Osteocyte (in vitro differentiated cells): ENCODE measurements around the gene TMEM132C. TPM values are rescaled to one million over a fixed set of nuclear protein-coding genes. Genes with fewer than 3 reads are reported as not detected.

Experiments used
- DNase-seq: peaks from one replicate; pipeline ENCODE4 v3.0.0; 2021; ENCODE audit warnings: mixed read lengths; ENCODE audit not compliant: unreplicated experiment; ENCODE audit errors: extremely low spot score
- H3K27ac Mint-ChIP-seq: one replicate; pipeline ENCODE4 v1.8.0; 2021; ENCODE audit warnings: mild to moderate bottlenecking, mixed read lengths; ENCODE audit not compliant: unreplicated experiment
- H3K27me3 Mint-ChIP-seq: one replicate; pipeline ENCODE4 v1.8.0; 2021; ENCODE audit warnings: mixed read lengths; ENCODE audit not compliant: unreplicated experiment
- H3K36me3 Mint-ChIP-seq: one replicate; pipeline ENCODE4 v1.8.0; 2021; ENCODE audit warnings: mixed read lengths; ENCODE audit not compliant: unreplicated experiment
- H3K4me1 Mint-ChIP-seq: one replicate; pipeline ENCODE4 v1.8.0; 2021; ENCODE audit warnings: mixed read lengths; ENCODE audit not compliant: unreplicated experiment
- H3K4me3 Mint-ChIP-seq: one replicate; pipeline ENCODE4 v1.8.0; 2021; ENCODE audit warnings: mild to moderate bottlenecking, moderate library complexity, mixed read lengths; ENCODE audit not compliant: unreplicated experiment
- H3K9me3 Mint-ChIP-seq: one replicate; pipeline ENCODE4 v1.8.0; 2021; ENCODE audit warnings: mixed read lengths; ENCODE audit not compliant: unreplicated experiment
- CTCF ChIP-seq: fragments of 200-600 bp; sonication (generic); IDR thresholded peaks from 2 replicates; pipeline ENCODE4 v1.5.0; 2021; ENCODE audit warnings: antibody characterized with exemption, mild to moderate bottlenecking, moderate library complexity
- total RNA-seq: library from RNA; stranded (reverse); gene quantifications from 2 replicates; pipeline ENCODE4 v1.2.1, GENCODE V29; 2021

Gene TMEM132C
- total RNA-seq, 1 donor from 2014 or later: not detected

- Mint-ChIP-seq H3K27ac (no peak overlapping the region), H3K27me3 (no peaks in the 10 kb centered on the region), H3K9me3 (peaks cover 52% of the 10 kb centered on the region), H3K36me3 (no peaks in the 10 kb centered on the region), H3K4me1 (no peaks in the 10 kb centered on the region), H3K4me3 (no peak overlapping the region)
- no peak for TF ChIP-seq CTCF
- no peak for DNase-seq
Observed at GRCh38 chr12:128611736-128612135, 344.8 kb downstream of the TMEM132C start.

DNA sequence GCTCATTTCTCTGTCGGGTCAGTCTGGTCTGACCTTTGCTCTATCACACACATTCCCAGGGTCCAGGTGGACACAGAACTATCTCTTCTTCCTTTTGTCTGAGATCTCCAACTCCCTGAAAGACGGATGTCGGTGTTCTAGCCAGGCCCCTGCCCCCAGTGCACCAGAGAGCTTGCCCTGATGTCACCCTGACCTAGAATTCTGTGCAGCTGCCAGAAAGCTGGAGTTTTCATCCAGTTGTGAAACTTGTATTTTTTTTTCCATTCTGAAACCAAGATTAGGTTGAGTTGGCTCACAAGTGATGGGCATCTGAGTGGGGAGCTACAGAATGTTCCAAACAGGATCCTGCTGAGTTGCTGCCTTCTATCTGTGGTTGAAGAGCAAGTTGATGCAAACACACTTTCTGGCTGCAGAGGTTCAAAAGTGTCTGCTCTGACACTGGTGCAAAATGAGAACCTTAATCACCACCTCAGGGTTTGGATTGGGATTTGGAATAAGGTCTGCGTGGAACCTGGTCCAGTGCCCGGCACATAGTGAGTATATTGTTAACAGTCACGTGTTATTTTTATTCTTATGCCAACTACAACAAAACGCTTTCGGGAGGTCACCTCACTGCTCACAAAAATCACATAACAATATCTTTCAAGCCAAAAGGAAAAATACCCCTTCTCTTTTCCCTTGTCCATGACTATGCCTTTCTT is 345.3 kb downstream of the TMEM132C start:
- Mint-ChIP-seq H3K9me3 (peaks cover 49% of the 10 kb centered on the region), H3K4me3 (no peak overlapping the region), H3K27ac (no peak overlapping the region), H3K4me1 (no peaks in the 10 kb centered on the region), H3K27me3 (no peaks in the 10 kb centered on the region), H3K36me3 (no peaks in the 10 kb centered on the region)
- DNase-seq: no peak
- no peak for TF ChIP-seq CTCF

- Mint-ChIP-seq H3K9me3 (peaks cover 46% of the 10 kb centered on the region), H3K36me3 (no peaks in the 10 kb centered on the region), H3K4me3 (no peak overlapping the region), H3K4me1 (no peaks in the 10 kb centered on the region), H3K27me3 (no peaks in the 10 kb centered on the region), H3K27ac (no peak overlapping the region)
- no peak for TF ChIP-seq CTCF
- no peak for DNase-seq
Observed at GRCh38 chr12:128613837-128614590, 347.0 kb downstream of the TMEM132C start.

DNA sequence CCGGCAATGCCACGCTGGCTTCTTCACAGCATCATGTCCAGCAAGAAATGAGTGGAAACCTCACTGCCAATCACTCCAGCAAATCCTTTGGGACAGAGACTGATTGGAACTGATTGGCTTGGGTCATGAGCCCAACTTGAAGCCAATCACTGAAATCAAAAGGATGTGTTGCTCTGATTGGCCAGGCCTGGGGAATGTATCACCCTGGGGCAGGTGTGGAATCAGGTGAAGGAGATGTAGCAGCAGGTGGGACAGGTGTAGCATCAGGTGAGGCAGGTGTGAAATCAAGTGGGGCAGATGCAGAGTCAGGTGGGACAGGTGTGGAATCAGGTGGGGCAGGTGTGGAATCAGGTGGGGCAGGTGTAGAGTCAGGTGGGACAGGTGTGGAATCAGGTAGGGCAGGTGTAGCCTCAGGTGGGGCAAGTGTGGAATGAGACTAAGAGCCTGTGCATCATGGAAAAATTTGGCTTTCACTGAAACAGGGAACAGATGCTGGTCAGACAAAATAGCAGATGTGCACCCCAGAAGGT is 350.4 kb downstream of the TMEM132C start:
- Mint-ChIP-seq H3K4me1 (no peaks in the 10 kb centered on the region), H3K27ac (no peak overlapping the region), H3K4me3 (no peak overlapping the region), H3K9me3 (peaks cover 48% of the 10 kb centered on the region), H3K36me3 (no peaks in the 10 kb centered on the region), H3K27me3 (no peaks in the 10 kb centered on the region)
- DNase-seq: no peak
- no peak for TF ChIP-seq CTCF

- H3K36me3 Mint-ChIP-seq: no peaks in the 10 kb centered on the region
- H3K9me3 Mint-ChIP-seq: peaks cover 51% of the 10 kb centered on the region
- H3K27ac Mint-ChIP-seq: no peak overlapping the region
- no peak overlapping the region for H3K4me3 Mint-ChIP-seq
- no peaks in the 10 kb centered on the region for H3K4me1 Mint-ChIP-seq
- DNase-seq: no peak
- TF ChIP-seq CTCF: no peak
- no peaks in the 10 kb centered on the region for H3K27me3 Mint-ChIP-seq
Observed at GRCh38 chr12:128619263-128619662, 352.3 kb downstream of the TMEM132C start.
